HEK293 (cell line): ENCODE measurements around the gene CCNB3.

Experiments used
- CTCF ChIA-PET: fragments of 350-600 bp; formaldehyde crosslinking; extraction: SDS; loops from one replicate; lab custom pipeline; 2021; ENCODE audit warnings: antibody characterized with exemption; lab: Yijun Ruan, JAX
- POLR2A ChIA-PET: fragments of 300-600 bp; formaldehyde crosslinking; extraction: SDS; loops from one replicate; lab custom pipeline; 2020; ENCODE audit warnings: antibody characterized with exemption, inconsistent platforms; lab: Yijun Ruan, JAX
- H3K27ac ChIP-seq: fragments of 200-500 bp; sonication (Bioruptor generic); 2 replicates; pipeline ENCODE4 v1.5.1; 2014; ENCODE audit warnings: low read depth, low read length, control low read depth, inconsistent platforms; ENCODE audit errors: extremely low read depth
- H3K36me3 ChIP-seq, 2 experiments: fragments of 200-500 bp in 1 of 2; sonication (Bioruptor generic) in 1 of 2; 1 replicate in 1 of 2; 2 replicates in 1 of 2; pipeline ENCODE4 v1.5.1; 2014 to 2017; ENCODE audit warnings: inconsistent platforms in 2 of 2, low read length in 2 of 2; ENCODE audit not compliant: control insufficient read depth in 2 of 2, insufficient read depth in 1 of 2
- H3K4me1 ChIP-seq: fragments of 200-500 bp; sonication (Bioruptor generic); 2 replicates; pipeline ENCODE4 v1.5.1; 2014; ENCODE audit warnings: mild to moderate bottlenecking, low read length, inconsistent platforms; ENCODE audit not compliant: control insufficient read depth, insufficient read depth
- H3K4me3 ChIP-seq: 2 replicates; pipeline ENCODE4 v1.5.1; 2011; ENCODE audit warnings: low read depth, mild to moderate bottlenecking, control low read depth, low read length, moderate library complexity
- H3K9me3 ChIP-seq: fragments of 200-500 bp; sonication (Bioruptor generic); 2 replicates; pipeline ENCODE4 v1.5.1; 2014; ENCODE audit warnings: low read depth, low read length, inconsistent platforms; ENCODE audit not compliant: control insufficient read depth, insufficient read depth
- BCL11B ChIP-seq: fragments of 450-650 bp; formaldehyde crosslinking; IDR thresholded peaks from 2 replicates; pipeline ENCODE4 v1.5.1; 2016; ENCODE audit warnings: low read depth, missing biosample characterization, missing genetic modification characterization
- GFI1B ChIP-seq: fragments of 450-650 bp; formaldehyde crosslinking; IDR thresholded peaks from 2 replicates; pipeline ENCODE4 v1.5.1; 2016; ENCODE audit warnings: missing biosample characterization, missing genetic modification characterization
- GLIS1 ChIP-seq: fragments of 450-650 bp; formaldehyde crosslinking; IDR thresholded peaks from 2 replicates; pipeline ENCODE4 v1.5.1; 2016; ENCODE audit warnings: missing biosample characterization, missing genetic modification characterization
- HOXA7 ChIP-seq: sonication (generic); formaldehyde crosslinking; IDR thresholded peaks from 2 replicates; pipeline ENCODE4 v1.8.1; 2022; ENCODE audit warnings: missing genetic modification reagents, borderline replicate concordance
- REPIN1 ChIP-seq: fragments of 450-650 bp; formaldehyde crosslinking; IDR thresholded peaks from 2 replicates; pipeline ENCODE4 v1.5.1; 2017; ENCODE audit warnings: missing biosample characterization, missing genetic modification characterization, low read depth
- SCRT1 ChIP-seq: fragments of 450-650 bp; formaldehyde crosslinking; IDR thresholded peaks from 2 replicates; pipeline ENCODE4 v1.5.1; 2016; ENCODE audit warnings: missing biosample characterization, missing genetic modification characterization, borderline replicate concordance
- ZFP37 ChIP-seq: fragments of 450-650 bp; formaldehyde crosslinking; IDR thresholded peaks from 2 replicates; pipeline ENCODE4 v1.5.1; 2016; ENCODE audit warnings: missing biosample characterization, missing genetic modification characterization
- ZNF133 ChIP-seq: fragments of 450-650 bp; formaldehyde crosslinking; IDR thresholded peaks from 2 replicates; pipeline ENCODE4 v1.5.1; 2016; ENCODE audit warnings: missing biosample characterization, missing genetic modification characterization
- ZNF175 ChIP-seq: fragments of 450-650 bp; formaldehyde crosslinking; IDR thresholded peaks from 2 replicates; pipeline ENCODE4 v1.5.1; 2016; ENCODE audit warnings: missing biosample characterization, missing genetic modification characterization
- ZNF223 ChIP-seq: fragments of 450-650 bp; formaldehyde crosslinking; IDR thresholded peaks from 2 replicates; pipeline ENCODE4 v1.5.1; 2016; ENCODE audit warnings: missing biosample characterization, missing genetic modification characterization
- ZNF248 ChIP-seq: fragments of 450-650 bp; formaldehyde crosslinking; IDR thresholded peaks from 2 replicates; pipeline ENCODE4 v1.5.1; 2017; ENCODE audit warnings: missing biosample characterization, missing genetic modification characterization
- ZNF302 ChIP-seq: fragments of 450-650 bp; formaldehyde crosslinking; IDR thresholded peaks from 2 replicates; pipeline ENCODE4 v1.5.1; 2016; ENCODE audit warnings: missing biosample characterization, missing genetic modification characterization, low read depth
- ZNF416 ChIP-seq: fragments of 450-650 bp; formaldehyde crosslinking; IDR thresholded peaks from 2 replicates; pipeline ENCODE4 v1.5.1; 2016; ENCODE audit warnings: missing biosample characterization, missing genetic modification characterization
- ZNF514 ChIP-seq: fragments of 450-650 bp; formaldehyde crosslinking; IDR thresholded peaks from 2 replicates; pipeline ENCODE4 v1.5.1; 2016; ENCODE audit warnings: missing biosample characterization, missing genetic modification characterization
- ZNF549 ChIP-seq: fragments of 450-650 bp; IDR thresholded peaks from 2 replicates; pipeline ENCODE4 v1.5.1; 2018; ENCODE audit warnings: missing biosample characterization, missing genetic modification characterization, mild to moderate bottlenecking, inconsistent platforms, moderate library complexity
- ZNF571 ChIP-seq: fragments of 450-650 bp; formaldehyde crosslinking; IDR thresholded peaks from 2 replicates; pipeline ENCODE4 v1.5.0; 2017; ENCODE audit warnings: missing biosample characterization, missing genetic modification characterization
- ZNF624 ChIP-seq: fragments of 450-650 bp; formaldehyde crosslinking; IDR thresholded peaks from 2 replicates; pipeline ENCODE4 v1.5.1; 2017; ENCODE audit warnings: missing biosample characterization, missing genetic modification characterization
- ZNF626 ChIP-seq: fragments of 450-650 bp; sonication (Bioruptor Pico); formaldehyde crosslinking; IDR thresholded peaks from 2 replicates; pipeline ENCODE4 v1.5.1; 2018; ENCODE audit warnings: missing biosample characterization, missing genetic modification characterization, inconsistent platforms
- ZNF664 ChIP-seq: fragments of 450-650 bp; formaldehyde crosslinking; IDR thresholded peaks from 2 replicates; pipeline ENCODE4 v1.5.1; 2016; ENCODE audit warnings: missing biosample characterization, missing genetic modification characterization
- ZNF670 ChIP-seq: fragments of 450-650 bp; formaldehyde crosslinking; IDR thresholded peaks from 2 replicates; pipeline ENCODE4 v1.5.1; 2016; ENCODE audit warnings: missing biosample characterization, missing genetic modification characterization, low read depth
- ZSCAN16 ChIP-seq: fragments of 450-650 bp; formaldehyde crosslinking; IDR thresholded peaks from 2 replicates; pipeline ENCODE4 v1.5.1; 2016; ENCODE audit warnings: missing biosample characterization, missing genetic modification characterization
- TF ChIP-seq, protein P1 (sequence below): fragments of 450-650 bp; formaldehyde crosslinking; IDR thresholded peaks from 2 replicates; pipeline ENCODE4 v1.5.1; 2016; ENCODE audit warnings: missing biosample characterization, missing genetic modification characterization
- TF ChIP-seq, protein P2 (sequence below): fragments of 450-650 bp; IDR thresholded peaks from 2 replicates; pipeline ENCODE4 v1.5.1; 2018; ENCODE audit warnings: missing biosample characterization, missing genetic modification characterization
- TF ChIP-seq, protein P3 (sequence below): fragments of 450-650 bp; formaldehyde crosslinking; IDR thresholded peaks from 2 replicates; pipeline ENCODE4 v1.5.1; 2017; ENCODE audit warnings: missing biosample characterization, missing genetic modification characterization
- TF ChIP-seq, protein P4 (sequence below): fragments of 450-650 bp; formaldehyde crosslinking; IDR thresholded peaks from 2 replicates; pipeline ENCODE4 v1.5.1; 2016; ENCODE audit warnings: missing biosample characterization, missing genetic modification characterization, borderline replicate concordance

The CCNB3 gene

DNA sequence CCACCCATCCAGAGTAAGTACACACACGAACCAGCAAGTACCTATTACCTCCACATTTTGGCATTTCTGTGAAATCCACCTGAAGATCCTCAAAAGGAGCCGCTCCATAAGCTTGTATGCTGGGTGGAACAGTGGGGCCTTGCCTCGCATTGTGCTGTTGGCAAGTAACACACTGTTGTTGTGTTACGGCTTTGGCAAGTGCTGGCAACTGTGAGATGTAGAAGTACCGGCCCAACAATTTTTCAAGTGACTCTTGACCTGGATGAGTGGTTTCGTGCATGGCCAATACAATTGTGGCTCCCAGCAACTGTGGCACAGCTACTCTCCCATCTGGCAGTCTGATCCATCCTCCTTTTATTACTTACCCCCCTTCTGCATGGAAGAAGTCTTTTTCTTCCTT is 128.7 kb downstream of the CCNB3 start:
- Histone ChIP-seq H3K36me3 (no peaks in the 10 kb centered on the region), H3K27ac (no peak overlapping the region), H3K4me1 (no peaks in the 10 kb centered on the region), H3K9me3 (no peaks in the 10 kb centered on the region), H3K4me3 (no peak overlapping the region)
- CTCF ChIA-PET = interaction anchor here (1.2 to 1.3 kb wide), 3 partner anchors 9 to 247 kb away, joined by 3 to 7 read pairs (median 3); no protein-coding TSS in a partner anchor
- no peak for TF ChIP-seq ZNF248 (tag by site-specific recombination)
- TF ChIP-seq, protein P1, sequence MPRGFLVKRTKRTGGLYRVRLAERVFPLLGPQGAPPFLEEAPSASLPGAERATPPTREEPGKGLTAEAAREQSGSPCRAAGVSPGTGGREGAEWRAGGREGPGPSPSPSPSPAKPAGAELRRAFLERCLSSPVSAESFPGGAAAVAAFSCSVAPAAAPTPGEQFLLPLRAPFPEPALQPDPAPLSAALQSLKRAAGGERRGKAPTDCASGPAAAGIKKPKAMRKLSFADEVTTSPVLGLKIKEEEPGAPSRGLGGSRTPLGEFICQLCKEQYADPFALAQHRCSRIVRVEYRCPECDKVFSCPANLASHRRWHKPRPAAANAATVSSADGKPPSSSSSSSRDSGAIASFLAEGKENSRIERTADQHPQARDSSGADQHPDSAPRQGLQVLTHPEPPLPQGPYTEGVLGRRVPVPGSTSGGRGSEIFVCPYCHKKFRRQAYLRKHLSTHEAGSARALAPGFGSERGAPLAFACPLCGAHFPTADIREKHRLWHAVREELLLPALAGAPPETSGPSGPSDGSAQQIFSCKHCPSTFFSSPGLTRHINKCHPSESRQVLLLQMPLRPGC (tag by site-specific recombination) = no peak
- TF ChIP-seq ZSCAN16 = no peak
- no peak for TF ChIP-seq ZNF664
- TF ChIP-seq ZFP37 = no peak
- no peak for TF ChIP-seq ZNF670 (tag by site-specific recombination)
- TF ChIP-seq ZNF302 (tag by site-specific recombination) = no peak
- TF ChIP-seq ZNF223 (tag by site-specific recombination) = no peak
- no peak for TF ChIP-seq HOXA7 (CRISPR knock-in tag)
- no peak for TF ChIP-seq ZNF416 (tag by site-specific recombination)
- no peak for TF ChIP-seq GLIS1 (tag by site-specific recombination)
- TF ChIP-seq SCRT1 (tag by site-specific recombination) = no peak
- no peak for TF ChIP-seq GFI1B (tag by site-specific recombination)
- TF ChIP-seq BCL11B (tag by site-specific recombination) = no peak
- no peak for TF ChIP-seq ZNF514 (tag by site-specific recombination)
- TF ChIP-seq REPIN1 = no peak
- TF ChIP-seq, protein P2, sequence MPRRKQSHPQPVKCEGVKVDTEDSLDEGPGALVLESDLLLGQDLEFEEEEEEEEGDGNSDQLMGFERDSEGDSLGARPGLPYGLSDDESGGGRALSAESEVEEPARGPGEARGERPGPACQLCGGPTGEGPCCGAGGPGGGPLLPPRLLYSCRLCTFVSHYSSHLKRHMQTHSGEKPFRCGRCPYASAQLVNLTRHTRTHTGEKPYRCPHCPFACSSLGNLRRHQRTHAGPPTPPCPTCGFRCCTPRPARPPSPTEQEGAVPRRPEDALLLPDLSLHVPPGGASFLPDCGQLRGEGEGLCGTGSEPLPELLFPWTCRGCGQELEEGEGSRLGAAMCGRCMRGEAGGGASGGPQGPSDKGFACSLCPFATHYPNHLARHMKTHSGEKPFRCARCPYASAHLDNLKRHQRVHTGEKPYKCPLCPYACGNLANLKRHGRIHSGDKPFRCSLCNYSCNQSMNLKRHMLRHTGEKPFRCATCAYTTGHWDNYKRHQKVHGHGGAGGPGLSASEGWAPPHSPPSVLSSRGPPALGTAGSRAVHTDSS = no peak
- POLR2A ChIA-PET = no interaction called here

DNA sequence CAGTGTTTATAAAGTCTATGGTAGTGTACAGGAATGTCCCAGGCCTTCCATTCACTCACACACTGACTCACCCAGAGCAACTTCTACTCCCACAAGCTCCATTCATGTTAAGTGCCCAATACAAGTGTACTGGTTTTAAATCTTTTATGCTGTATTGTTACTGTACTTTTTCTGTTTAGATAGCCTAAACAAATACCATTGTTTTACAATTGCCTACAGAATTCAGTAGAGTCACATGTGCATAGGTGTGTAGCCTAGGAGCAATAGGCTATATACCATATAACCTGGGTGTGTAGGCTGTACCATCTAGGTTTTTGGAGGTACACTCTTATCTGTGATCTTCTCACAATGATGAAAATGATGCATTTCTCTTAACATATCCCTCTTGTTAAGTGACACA is 139.4 kb downstream of the CCNB3 start:
- no peak overlapping the region for H3K27ac ChIP-seq

DNA sequence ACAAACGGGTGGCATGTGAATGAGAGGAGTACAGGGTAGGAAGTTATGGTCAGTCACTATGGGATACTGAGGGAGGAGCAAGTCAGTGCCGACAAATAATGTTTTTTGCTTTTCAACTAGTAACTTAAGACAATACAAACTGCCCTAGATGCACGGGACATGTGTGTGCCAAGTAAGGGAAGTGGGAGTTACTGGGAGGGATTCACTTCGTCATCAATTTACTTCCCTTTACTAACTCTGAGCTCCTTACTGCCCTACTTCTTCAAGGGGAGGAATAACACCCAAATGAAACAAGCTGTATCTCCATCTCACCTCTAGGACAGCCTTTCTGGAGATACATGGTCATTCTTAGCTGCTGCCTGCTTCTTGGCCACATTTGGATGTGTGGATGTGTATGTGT is 168.4 kb downstream of the CCNB3 start:
- POLR2A ChIA-PET = no interaction called here
- CTCF ChIA-PET = no interaction called here
- TF ChIP-seq, protein P3, sequence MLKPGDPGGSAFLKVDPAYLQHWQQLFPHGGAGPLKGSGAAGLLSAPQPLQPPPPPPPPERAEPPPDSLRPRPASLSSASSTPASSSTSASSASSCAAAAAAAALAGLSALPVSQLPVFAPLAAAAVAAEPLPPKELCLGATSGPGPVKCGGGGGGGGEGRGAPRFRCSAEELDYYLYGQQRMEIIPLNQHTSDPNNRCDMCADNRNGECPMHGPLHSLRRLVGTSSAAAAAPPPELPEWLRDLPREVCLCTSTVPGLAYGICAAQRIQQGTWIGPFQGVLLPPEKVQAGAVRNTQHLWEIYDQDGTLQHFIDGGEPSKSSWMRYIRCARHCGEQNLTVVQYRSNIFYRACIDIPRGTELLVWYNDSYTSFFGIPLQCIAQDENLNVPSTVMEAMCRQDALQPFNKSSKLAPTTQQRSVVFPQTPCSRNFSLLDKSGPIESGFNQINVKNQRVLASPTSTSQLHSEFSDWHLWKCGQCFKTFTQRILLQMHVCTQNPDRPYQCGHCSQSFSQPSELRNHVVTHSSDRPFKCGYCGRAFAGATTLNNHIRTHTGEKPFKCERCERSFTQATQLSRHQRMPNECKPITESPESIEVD (tag by site-specific recombination) = no peak
- no peak for TF ChIP-seq ZNF624
- no peak for TF ChIP-seq ZNF133
- no peak for TF ChIP-seq ZNF549
- TF ChIP-seq, protein P2 = no peak
- TF ChIP-seq ZNF175 (tag by site-specific recombination) = no peak

More for the DNA sequence above, 139.4 kb downstream of the CCNB3 start:
- Histone ChIP-seq H3K4me3 (no peak overlapping the region), H3K4me1 (no peaks in the 10 kb centered on the region), H3K9me3 (no peaks in the 10 kb centered on the region), H3K36me3 (no peaks in the 10 kb centered on the region)
- TF ChIP-seq ZNF626 (tag by site-specific recombination) (no peak), ZNF571 (tag by site-specific recombination) (no peak)
- TF ChIP-seq, protein P4, sequence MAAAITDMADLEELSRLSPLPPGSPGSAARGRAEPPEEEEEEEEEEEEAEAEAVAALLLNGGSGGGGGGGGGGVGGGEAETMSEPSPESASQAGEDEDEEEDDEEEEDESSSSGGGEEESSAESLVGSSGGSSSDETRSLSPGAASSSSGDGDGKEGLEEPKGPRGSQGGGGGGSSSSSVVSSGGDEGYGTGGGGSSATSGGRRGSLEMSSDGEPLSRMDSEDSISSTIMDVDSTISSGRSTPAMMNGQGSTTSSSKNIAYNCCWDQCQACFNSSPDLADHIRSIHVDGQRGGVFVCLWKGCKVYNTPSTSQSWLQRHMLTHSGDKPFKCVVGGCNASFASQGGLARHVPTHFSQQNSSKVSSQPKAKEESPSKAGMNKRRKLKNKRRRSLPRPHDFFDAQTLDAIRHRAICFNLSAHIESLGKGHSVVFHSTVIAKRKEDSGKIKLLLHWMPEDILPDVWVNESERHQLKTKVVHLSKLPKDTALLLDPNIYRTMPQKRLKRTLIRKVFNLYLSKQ (tag by site-specific recombination) = no peak
- CTCF ChIA-PET = interaction anchor here (1.5 kb wide), 1 partner anchor 11 kb away, joined by 3 read pairs; no protein-coding TSS in a partner anchor
- POLR2A ChIA-PET = no interaction called here

More for the DNA sequence above, 168.4 kb downstream of the CCNB3 start:
- no peaks in the 10 kb centered on the region for H3K9me3 ChIP-seq
- no peaks in the 10 kb centered on the region for H3K36me3 ChIP-seq
- H3K27ac ChIP-seq = no peak overlapping the region
- no peak overlapping the region for H3K4me3 ChIP-seq
- no peaks in the 10 kb centered on the region for H3K4me1 ChIP-seq
